Astrocyte of the cerebellum (primary cell): ENCODE results near the gene PIGC.
A peak's percentile ranks its signal among the peaks of the same experiment; 100 is the strongest.

Experiments used
- DNase-seq: peaks from one replicate; pipeline ENCODE4 v3.0.0-alpha.2; 2011; ENCODE audit warnings: low read depth
- H3K4me3 ChIP-seq: 2 replicates; pipeline ENCODE4 v1.5.1; 2011; ENCODE audit warnings: mild to moderate bottlenecking, low read depth, low read length, moderate library complexity
- in situ Hi-C: cut with HindIII; loops from 2 replicates; pipeline ENCODE4 v1.10.0; 2017; ENCODE audit warnings: low sequenced_read_pairs
- TF ChIP-seq, protein P1 (sequence below): IDR thresholded peaks from 2 replicates; pipeline ENCODE4 v1.5.1; 2012; ENCODE audit warnings: low read length, low read depth, moderate library complexity, mild to moderate bottlenecking; ENCODE audit errors: missing control alignments

The PIGC gene

DNA sequence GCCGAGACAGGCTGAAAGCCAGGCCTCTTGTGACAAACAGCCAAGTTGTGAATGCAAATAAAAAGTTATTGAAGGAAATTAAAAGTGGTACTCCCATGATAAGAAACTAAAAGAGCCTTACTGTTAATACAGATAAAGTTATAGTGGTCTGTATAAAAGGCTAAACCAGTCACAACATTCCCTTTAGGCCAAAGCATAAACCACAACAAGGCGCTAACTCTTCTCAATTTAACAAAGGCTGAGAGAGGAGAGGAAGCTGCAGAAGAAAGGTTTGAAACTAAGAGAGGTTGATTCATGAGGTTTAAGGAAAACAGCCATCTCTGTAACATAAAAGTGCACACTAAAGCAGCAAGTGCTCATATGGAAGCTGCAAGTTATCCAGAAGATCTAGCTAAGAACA lies 12.7 kb downstream of the PIGC start:
- TF ChIP-seq, protein P1, sequence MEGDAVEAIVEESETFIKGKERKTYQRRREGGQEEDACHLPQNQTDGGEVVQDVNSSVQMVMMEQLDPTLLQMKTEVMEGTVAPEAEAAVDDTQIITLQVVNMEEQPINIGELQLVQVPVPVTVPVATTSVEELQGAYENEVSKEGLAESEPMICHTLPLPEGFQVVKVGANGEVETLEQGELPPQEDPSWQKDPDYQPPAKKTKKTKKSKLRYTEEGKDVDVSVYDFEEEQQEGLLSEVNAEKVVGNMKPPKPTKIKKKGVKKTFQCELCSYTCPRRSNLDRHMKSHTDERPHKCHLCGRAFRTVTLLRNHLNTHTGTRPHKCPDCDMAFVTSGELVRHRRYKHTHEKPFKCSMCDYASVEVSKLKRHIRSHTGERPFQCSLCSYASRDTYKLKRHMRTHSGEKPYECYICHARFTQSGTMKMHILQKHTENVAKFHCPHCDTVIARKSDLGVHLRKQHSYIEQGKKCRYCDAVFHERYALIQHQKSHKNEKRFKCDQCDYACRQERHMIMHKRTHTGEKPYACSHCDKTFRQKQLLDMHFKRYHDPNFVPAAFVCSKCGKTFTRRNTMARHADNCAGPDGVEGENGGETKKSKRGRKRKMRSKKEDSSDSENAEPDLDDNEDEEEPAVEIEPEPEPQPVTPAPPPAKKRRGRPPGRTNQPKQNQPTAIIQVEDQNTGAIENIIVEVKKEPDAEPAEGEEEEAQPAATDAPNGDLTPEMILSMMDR: no peak
- in situ Hi-C loops: no loop called here

DNA sequence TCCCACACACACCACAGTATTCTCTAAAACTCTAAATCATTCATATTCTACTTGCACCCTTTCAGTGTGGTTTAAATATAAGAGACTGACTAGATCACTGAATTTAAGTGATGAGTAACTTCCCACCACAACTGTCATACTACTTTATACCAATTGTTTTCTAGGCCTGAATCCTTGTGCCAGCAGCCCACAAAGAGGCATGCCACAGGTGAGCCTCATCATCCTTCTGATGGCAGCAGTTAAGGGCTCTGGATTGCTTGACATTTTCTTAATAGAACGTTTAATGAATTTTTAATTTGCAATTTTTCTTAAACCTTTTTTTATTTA lies 13.8 kb downstream of the PIGC start:
- DNase-seq: no peak
- no peak overlapping the region for H3K4me3 ChIP-seq
- in situ Hi-C loops: no loop called here
- TF ChIP-seq, protein P1: no peak

More for the DNA sequence above, 12.7 kb downstream of the PIGC start:
- H3K4me3 ChIP-seq: no peak overlapping the region
- DNase-seq: no peak

DNA sequence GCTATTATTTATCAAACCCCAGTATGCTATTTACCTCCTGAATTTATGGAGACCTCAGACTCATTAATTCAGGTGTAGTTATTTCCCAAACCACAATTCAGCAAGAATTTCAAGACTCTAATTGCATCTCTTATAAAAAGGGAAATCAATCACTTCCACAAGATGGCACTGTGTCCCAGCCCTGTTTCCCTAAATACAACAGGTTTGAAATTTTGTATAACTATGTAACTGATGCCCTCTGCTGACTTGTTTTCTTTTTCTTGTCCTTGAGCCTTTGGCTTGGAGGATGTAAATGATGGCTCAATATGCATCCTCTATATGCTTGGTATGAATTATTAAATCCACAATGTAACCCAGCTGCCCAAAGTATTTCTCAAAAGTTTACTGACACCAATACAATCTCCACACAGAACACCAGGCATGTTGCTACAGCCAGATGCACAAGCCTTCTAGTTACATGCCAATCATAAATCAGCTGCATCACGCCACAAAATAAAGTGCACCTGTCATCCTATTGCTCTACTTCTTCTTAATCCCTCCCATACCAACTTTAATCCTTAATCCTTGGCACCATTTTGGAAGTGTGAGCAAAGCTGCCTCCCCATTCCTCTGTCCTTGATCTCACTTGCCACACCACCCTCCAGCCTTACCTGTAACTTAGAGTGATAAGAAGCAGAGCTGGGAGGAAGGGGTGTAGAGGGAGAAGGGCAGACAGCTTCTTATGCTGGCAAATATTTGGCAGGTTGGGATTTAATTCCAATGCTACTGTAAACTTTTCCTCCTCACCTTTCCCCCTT lies 14.3 kb downstream of the PIGC start:
- peak; percentile 71 for DNase-seq
- TF ChIP-seq, protein P1: peak; percentile 75
- in situ Hi-C loops: no loop called here
- no peak overlapping the region for H3K4me3 ChIP-seq

DNA sequence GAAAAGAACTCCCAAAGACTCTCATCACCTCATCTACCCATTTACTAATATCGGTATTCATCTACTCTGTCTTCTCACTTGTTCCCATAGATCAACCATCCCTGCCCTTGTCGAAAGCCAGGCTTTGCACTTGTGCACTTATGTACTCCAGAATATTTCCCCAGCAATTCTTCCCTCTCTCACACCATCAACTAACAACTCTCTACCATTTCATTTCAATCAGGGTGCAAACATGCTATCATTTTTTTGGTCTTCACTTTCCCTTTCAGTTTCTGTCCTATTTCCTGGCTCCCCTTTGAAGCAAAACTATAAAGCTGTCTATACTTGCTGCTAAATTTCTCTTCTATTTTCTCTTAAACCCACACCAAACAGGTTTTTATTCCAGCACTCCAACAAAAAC lies 16.7 kb downstream of the PIGC start:
- no peak overlapping the region for H3K4me3 ChIP-seq
- TF ChIP-seq, protein P1: no peak
- DNase-seq: no peak
- in situ Hi-C loops: no loop called here

- DNase-seq: no peak
- TF ChIP-seq, protein P1: no peak
- in situ Hi-C loops: no loop called here
- H3K4me3 ChIP-seq: no peak overlapping the region
These were observed 18.5 kb downstream of the PIGC start for GRCh38 chr1:172425339-172425738.

DNA sequence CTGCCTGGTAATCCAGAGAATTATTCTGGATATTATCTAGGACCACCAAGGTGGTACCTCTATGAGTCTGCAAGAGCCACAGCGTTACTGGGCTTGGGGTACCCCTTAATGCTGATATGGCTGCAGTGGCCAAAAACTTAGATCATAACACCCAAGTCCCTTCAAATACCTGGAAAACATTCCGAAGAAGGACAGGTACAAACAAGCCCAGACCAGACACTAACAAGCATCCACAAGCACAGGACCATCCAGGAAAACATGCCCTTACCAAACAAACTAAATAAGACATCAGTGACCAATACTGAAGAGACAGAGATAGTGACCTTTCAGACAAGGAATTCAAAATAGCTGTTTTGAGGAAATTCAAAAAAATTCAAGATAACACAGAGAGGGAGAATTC lies 20.5 kb downstream of the PIGC start:
- DNase-seq: no peak
- in situ Hi-C loops: no loop called here
- no peak overlapping the region for H3K4me3 ChIP-seq
- TF ChIP-seq, protein P1: no peak
